K562 (cell line): Measurements from ENCODE around the gene RPL11. TPM values are rescaled to one million over a fixed set of nuclear protein-coding genes. Genes with fewer than 3 reads are reported as not detected.
A peak's percentile ranks its signal among the peaks of the same experiment; 100 is the strongest.

Experiments used
- ATAC-seq: fragments of 200-7000 bp; cut with Tn5 transposase; 3 replicates; pipeline ENCODE4 v1.9.1; 2020; ENCODE audit warnings: moderate library complexity
- BruUV-seq: library from RNA; stranded (reverse); fragments of 400-500 nt; replicated peaks from 2 replicates; lab custom pipeline; 2021; lab: Mats Ljungman, UMichigan
- CTCF ChIA-PET: fragments of 300-600 bp; formaldehyde crosslinking; extraction: SDS; loops from one replicate; lab custom pipeline; 2021; ENCODE audit warnings: low intra/inter-chr PET ratio; lab: Yijun Ruan, JAX
- POLR2A ChIA-PET: fragments of 300-600, 350-650 bp; sonication (Branson Sonifier 250); formaldehyde crosslinking; extraction: SDS; loops from one replicate; lab custom pipeline; 2021; ENCODE audit warnings: antibody characterized with exemption, inconsistent platforms; lab: Yijun Ruan, JAX
- DNase-seq, 4 experiments: peaks; one replicate each; pipeline versions ENCODE4 v3.0.0 to v3.0.0-alpha.2; 2011 to 2018; ENCODE audit warnings: low spot score in 3 of 4, mixed read lengths in 3 of 4; ENCODE audit errors: extremely low read depth in 1 of 4
- FAIRE-seq: peaks from 2 replicates; lab custom pipeline; 2011; peaks lifted over from hg19 to GRCh38; lab: Jason Lieb, UNC
- H2AFZ ChIP-seq: 2 replicates; pipeline ENCODE4 v1.6.0; 2011; ENCODE audit warnings: low read depth, low read length, control low read depth, inconsistent platforms
- H3K27ac ChIP-seq: fragments of 200-600 bp; 3 replicates; pipeline ENCODE4 v1.8.0; 2011; ENCODE audit warnings: low read depth, mild to moderate bottlenecking, control low read depth, inconsistent platforms, low read length, moderate library complexity, mixed read lengths; ENCODE audit errors: extremely low read depth
- H3K27me3 ChIP-seq, 2 experiments: fragments of 300-600 bp in 1 of 2; 2 replicates in 1 of 2; 3 replicates in 1 of 2; pipeline versions ENCODE4 v1.6.0 to v1.8.0; 2011; ENCODE audit warnings: inconsistent platforms in 2 of 2, low read length in 2 of 2, mild to moderate bottlenecking in 1 of 2, mixed read lengths in 1 of 2, moderate library complexity in 1 of 2; ENCODE audit not compliant: control insufficient read depth in 2 of 2, insufficient read depth in 2 of 2
- H3K36me3 ChIP-seq: fragments of 300-600 bp; 3 replicates; pipeline ENCODE4 v1.8.0; 2011; ENCODE audit warnings: mild to moderate bottlenecking, low read length, inconsistent platforms; ENCODE audit not compliant: control insufficient read depth, insufficient read depth
- H3K4me1 ChIP-seq, 2 experiments: fragments of 200-600 bp in 1 of 2; replicated peaks in 1 of 2; 2 replicates in 1 of 2; 3 replicates in 1 of 2; pipeline versions ENCODE4 v1.5.1 to v1.8.0; 2011; ENCODE audit warnings: inconsistent platforms in 2 of 2, low read length in 2 of 2, mild to moderate bottlenecking in 1 of 2, mixed read lengths in 1 of 2, moderate library complexity in 1 of 2; ENCODE audit not compliant: control insufficient read depth in 2 of 2, insufficient read depth in 2 of 2
- H3K4me2 ChIP-seq: 2 replicates; pipeline ENCODE4 v1.6.1; 2011; ENCODE audit warnings: low read length, control low read depth, inconsistent platforms, mixed read lengths; ENCODE audit not compliant: insufficient read depth
- H3K4me3 ChIP-seq: fragments of 200-600 bp; sonication (generic), shearing (Covaris generic); 2 replicates; pipeline ENCODE4 v1.5.1; 2016; ENCODE audit warnings: control low read depth, inconsistent platforms
- H3K79me2 ChIP-seq: fragments of 200-600 bp; 3 replicates; pipeline ENCODE4 v1.8.0; 2011; ENCODE audit warnings: low read length, inconsistent platforms; ENCODE audit not compliant: control insufficient read depth, insufficient read depth
- H3K9ac ChIP-seq, 2 experiments: 2 replicates each; pipeline versions ENCODE4 v1.6.0 to v1.6.1; 2011; ENCODE audit warnings: low read depth in 2 of 2, low read length in 2 of 2, control low read depth in 1 of 2, inconsistent platforms in 1 of 2, mild to moderate bottlenecking in 1 of 2, mixed read lengths in 1 of 2; ENCODE audit not compliant: insufficient read depth in 1 of 2
- H3K9me1 ChIP-seq: one replicate; pipeline ENCODE4 v1.6.0; 2011; ENCODE audit warnings: inconsistent platforms, mild to moderate bottlenecking, low read length, moderate library complexity; ENCODE audit not compliant: control insufficient read depth, insufficient read depth
- H3K9me3 ChIP-seq: replicated peaks from 2 replicates; pipeline ENCODE4 v1.5.1; 2011; ENCODE audit warnings: low read depth, low read length, inconsistent platforms; ENCODE audit not compliant: control insufficient read depth, insufficient read depth
- H4K20me1 ChIP-seq: replicated peaks from 2 replicates; pipeline ENCODE4 v1.6.1; 2011; ENCODE audit warnings: low read length, inconsistent platforms, mixed read lengths; ENCODE audit not compliant: control insufficient read depth, insufficient read depth
- C11orf30 ChIP-seq: fragments of 450-650 bp; IDR thresholded peaks from 2 replicates; pipeline ENCODE4 v1.6.1; 2016; ENCODE audit warnings: low read depth, mild to moderate bottlenecking
- CBFA2T3 ChIP-seq: fragments of 450-650 bp; IDR thresholded peaks from 2 replicates; pipeline ENCODE4 v1.6.1; 2017
- CBX8 ChIP-seq: fragments of 200-600 bp; sonication (generic); IDR thresholded peaks from 2 replicates; pipeline ENCODE4 v1.6.1; 2012; ENCODE audit warnings: borderline replicate concordance, mixed run types, low read depth, mild to moderate bottlenecking, moderate library complexity, mixed read lengths, low read length, control low read depth, inconsistent platforms; ENCODE audit not compliant: poor library complexity, severe bottlenecking; ENCODE audit errors: extremely low read depth
- GTF2E2 ChIP-seq: fragments of 200-800 bp; sonication (Bioruptor generic); IDR thresholded peaks from 2 replicates; pipeline ENCODE4 v1.6.1; 2016; ENCODE audit warnings: missing genetic modification characterization, missing compliant biosample characterization
- KAT2B ChIP-seq: IDR thresholded peaks from one replicate; pipeline ENCODE4 v1.6.1; 2012; ENCODE audit warnings: low read depth, mild to moderate bottlenecking, control low read depth, inconsistent platforms, low read length, moderate library complexity
- POLR2AphosphoS5 ChIP-seq: IDR thresholded peaks from 2 replicates; pipeline ENCODE4 v1.6.1; 2011; ENCODE audit warnings: mild to moderate bottlenecking, low read depth, low read length, moderate library complexity; ENCODE audit not compliant: control insufficient read depth, insufficient read depth
- SMARCA5 ChIP-seq: fragments of 450-650 bp; IDR thresholded peaks from 2 replicates; pipeline ENCODE4 v1.6.1; 2016
- SUPT5H ChIP-seq: fragments of 450-650 bp; IDR thresholded peaks from 2 replicates; pipeline ENCODE4 v1.6.1; 2016
- ZNF77 ChIP-seq: fragments of 250-450 bp; sonication (Bioruptor Pico); IDR thresholded peaks from 2 replicates; pipeline ENCODE4 v1.5.0; 2020
- WGBS: fragments of 100-300 bp; shearing (Covaris generic); methylation state at CpG from one replicate; pipeline ENCODE4 v1.1.6; 2016; ENCODE audit warnings: low coverage, mixed read lengths; ENCODE audit not compliant: insufficient coverage; ENCODE audit errors: missing lambda C conversion rate; 5-methylcytosine and 5-hydroxymethylcytosine counted together
- in situ Hi-C: fragments of 300-500 bp; cut with MboI; formaldehyde crosslinking; loops from 4 replicates; pipeline ENCODE4 v1.15.0; 2018; ENCODE audit warnings: inconsistent platforms, mixed read lengths
- intact Hi-C: fragments of 100-400 bp; cut with micrococcal nuclease; formaldehyde crosslinking; loops from 2 replicates; pipeline ENCODE4 v1.14.2; 2022
- polyA plus RNA-seq, 8 experiments: library from polyadenylated mRNA; depleted of rRNA in 4 of 8; stranded (reverse) in 5 of 8; unstranded in 3 of 8; fragments of >200 nt; fragmentation: Nextera tagmentation in 2 of 8; fragmentation: Illumina TruSeq in 1 of 8; extraction: Ambion mirVana in 2 of 8; extraction: Trizol in 1 of 8; gene quantifications; 2 replicates each; pipeline versions ENCODE4 v1.2.1 to v1.2.3, GENCODE V29; 2011 to 2014; ENCODE audit warnings: inconsistent platforms in 1 of 8, missing spikeins in 1 of 8
- total RNA-seq, 7 experiments: library from RNA; depleted of rRNA in 6 of 7; stranded (reverse); fragments of >200 nt in 6 of 7; fragmentation: Illumina TruSeq in 2 of 7; extraction: Trizol in 2 of 7; gene quantifications; 2 replicates each; pipeline versions ENCODE4 v1.2.1 to v1.2.3, GENCODE V29; 2011 to 2021; ENCODE audit warnings: low replicate concordance in 1 of 7
- TF ChIP-seq, protein P1 (sequence below), 2 experiments: fragments of 450-650 bp in 1 of 2; sonication (generic) in 1 of 2; formaldehyde crosslinking in 1 of 2; IDR thresholded peaks; 2 replicates each; pipeline versions ENCODE4 v1.7.1 to v1.9.0; 2016 to 2022; ENCODE audit warnings: inconsistent platforms in 1 of 2, mild to moderate bottlenecking in 1 of 2, missing genetic modification reagents in 1 of 2

Gene RPL11
- total and polyA plus RNA-seq, 9 of the 15 experiments (the other 6 are each of a cell fraction or from before 2014, with no cell fraction given) = 1,781 to 4,526 (median 3,111) TPM

DNA sequence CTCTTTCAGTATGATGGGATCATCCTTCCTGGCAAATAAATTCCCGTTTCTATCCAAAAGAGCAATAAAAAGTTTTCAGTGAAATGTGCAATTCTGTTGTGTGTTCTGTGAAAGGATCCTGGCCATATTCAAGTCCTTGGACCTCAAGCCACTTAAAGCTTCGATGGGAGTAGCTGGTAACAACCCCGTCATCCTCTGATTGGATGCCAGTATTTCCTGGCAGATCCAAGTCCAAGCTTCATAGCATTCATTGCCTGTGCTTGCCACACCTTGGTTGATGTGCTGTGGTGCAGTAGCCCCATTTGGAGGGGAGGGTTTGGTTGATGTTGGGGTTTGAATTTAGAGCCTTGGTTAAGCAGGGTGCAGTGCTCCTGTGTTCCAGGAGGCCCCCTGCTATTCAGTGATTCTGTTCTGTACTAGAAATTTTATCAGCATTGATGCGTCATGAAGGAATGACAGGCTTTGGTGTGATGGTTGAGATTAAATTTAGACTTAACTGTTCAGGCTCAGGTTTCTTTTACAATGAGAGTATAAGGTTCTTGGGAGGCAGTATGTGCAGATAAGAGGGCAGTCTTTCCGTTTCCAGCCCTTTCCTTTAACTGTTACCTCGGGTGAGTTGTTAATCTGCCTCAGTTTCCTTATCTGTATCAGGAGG lies 4.9 kb downstream of the RPL11 start (continued):
- peak; percentile 35 for TF ChIP-seq SUPT5H
- TF ChIP-seq ZNF77 = 0 out of 2 replicates have a peak, but pooled peaks have one; percentile 14
- TF ChIP-seq CBFA2T3 = 0 out of 2 replicates have a peak, but pooled peaks have one; percentile 4
- TF ChIP-seq C11orf30 = no peak

DNA sequence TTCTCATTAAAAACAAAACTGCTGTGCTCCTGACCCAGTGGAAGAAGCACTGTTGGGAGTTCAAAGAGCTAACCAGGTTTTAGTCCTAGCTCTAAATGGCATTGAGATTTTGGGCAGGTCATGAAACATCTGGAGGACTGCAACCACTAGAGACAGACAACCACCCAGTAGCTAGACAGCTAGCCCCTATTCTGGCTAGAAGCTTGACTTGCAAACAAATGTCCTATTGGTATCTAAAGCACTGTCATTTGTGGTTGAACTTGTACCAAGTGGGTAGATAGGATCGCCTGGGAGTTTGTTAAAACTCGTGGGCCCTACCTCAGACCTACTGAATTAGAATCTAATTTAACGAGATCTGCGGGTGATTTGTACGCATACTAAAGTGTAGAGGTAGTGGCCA lies 6.9 kb downstream of the RPL11 start:
- Histone ChIP-seq H3K79me2 (peaks cover 82% of the 10 kb centered on the region), H2AFZ (no peak overlapping the region), H4K20me1 (peaks cover 57% of the 10 kb centered on the region), H3K9ac (no peak overlapping the region), H3K36me3 (peaks cover 99% of the 10 kb centered on the region), H3K9me3 (no peaks in the 10 kb centered on the region), H3K4me2 (no peak overlapping the region), H3K27me3 (no peaks in the 10 kb centered on the region), H3K27ac (peak overlapping the region; percentile 27; the same call in 1 of the 3 replicates), H3K4me3 (no peak overlapping the region), H3K9me1 (peaks cover 6% of the 10 kb centered on the region), H3K4me1 (peaks cover 17 to 29% of the 10 kb centered on the region in 2 experiments; a peak in 4 of 5 replicates)
- intact Hi-C loops (no loop called here), in situ Hi-C loops (no loop called here)
- 82% methylated on average over 5 of the region's 5 CpGs for WGBS
- DNase-seq (no peak), ATAC-seq (peak; percentile 8; the same call in 2 of the 3 replicates), FAIRE-seq (peak; percentile 32)
- POLR2A ChIA-PET = interaction anchor here (0.6 to 2.6 kb wide), 4 partner anchors 12 to 256 kb away, joined by 3 to 8 read pairs (median 4); no protein-coding TSS in a partner anchor
- CTCF ChIA-PET = interaction anchor here (0.7 kb wide), 1 partner anchor 77 kb away, joined by 3 read pairs; no protein-coding TSS in a partner anchor
- BruUV-seq = no TSS peak
- TF ChIP-seq GTF2E2 (tag) (0 out of 2 replicates have a peak, but pooled peaks have one; percentile 28), POLR2AphosphoS5 (peak; percentile 48; the same call in 1 of the 2 replicates), CBX8 (no peak), KAT2B (no peak), SMARCA5 (no peak)
- TF ChIP-seq, protein P1, sequence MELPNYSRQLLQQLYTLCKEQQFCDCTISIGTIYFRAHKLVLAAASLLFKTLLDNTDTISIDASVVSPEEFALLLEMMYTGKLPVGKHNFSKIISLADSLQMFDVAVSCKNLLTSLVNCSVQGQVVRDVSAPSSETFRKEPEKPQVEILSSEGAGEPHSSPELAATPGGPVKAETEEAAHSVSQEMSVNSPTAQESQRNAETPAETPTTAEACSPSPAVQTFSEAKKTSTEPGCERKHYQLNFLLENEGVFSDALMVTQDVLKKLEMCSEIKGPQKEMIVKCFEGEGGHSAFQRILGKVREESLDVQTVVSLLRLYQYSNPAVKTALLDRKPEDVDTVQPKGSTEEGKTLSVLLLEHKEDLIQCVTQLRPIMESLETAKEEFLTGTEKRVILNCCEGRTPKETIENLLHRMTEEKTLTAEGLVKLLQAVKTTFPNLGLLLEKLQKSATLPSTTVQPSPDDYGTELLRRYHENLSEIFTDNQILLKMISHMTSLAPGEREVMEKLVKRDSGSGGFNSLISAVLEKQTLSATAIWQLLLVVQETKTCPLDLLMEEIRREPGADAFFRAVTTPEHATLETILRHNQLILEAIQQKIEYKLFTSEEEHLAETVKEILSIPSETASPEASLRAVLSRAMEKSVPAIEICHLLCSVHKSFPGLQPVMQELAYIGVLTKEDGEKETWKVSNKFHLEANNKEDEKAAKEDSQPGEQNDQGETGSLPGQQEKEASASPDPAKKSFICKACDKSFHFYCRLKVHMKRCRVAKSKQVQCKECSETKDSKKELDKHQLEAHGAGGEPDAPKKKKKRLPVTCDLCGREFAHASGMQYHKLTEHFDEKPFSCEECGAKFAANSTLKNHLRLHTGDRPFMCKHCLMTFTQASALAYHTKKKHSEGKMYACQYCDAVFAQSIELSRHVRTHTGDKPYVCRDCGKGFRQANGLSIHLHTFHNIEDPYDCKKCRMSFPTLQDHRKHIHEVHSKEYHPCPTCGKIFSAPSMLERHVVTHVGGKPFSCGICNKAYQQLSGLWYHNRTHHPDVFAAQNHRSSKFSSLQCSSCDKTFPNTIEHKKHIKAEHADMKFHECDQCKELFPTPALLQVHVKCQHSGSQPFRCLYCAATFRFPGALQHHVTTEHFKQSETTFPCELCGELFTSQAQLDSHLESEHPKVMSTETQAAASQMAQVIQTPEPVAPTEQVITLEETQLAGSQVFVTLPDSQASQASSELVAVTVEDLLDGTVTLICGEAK (IDR thresholded peaks at IDR 0.05) = no peak
- TF ChIP-seq, protein P1 (CRISPR knock-in tag; IDR thresholded peaks at IDR 0.05) = no peak
